A549 (cell line): Measurements from ENCODE around the gene ADCY6. TPM values are rescaled to one million over a fixed set of nuclear protein-coding genes. Genes with fewer than 3 reads are reported as not detected.

Source experiments
- ATAC-seq, 2 experiments: fragments of 200-7000 bp in 1 of 2; fragments of >200 bp in 1 of 2; cut with Nextera tagmentation in 1 of 2; cut with Tn5 transposase in 1 of 2; 3 replicates each; pipeline versions ENCODE4 v1.8.0 to v1.9.1; 2018 to 2020; ENCODE audit warnings: mild to moderate bottlenecking in 1 of 2, moderate library complexity in 1 of 2
- CTCF ChIA-PET: fragments of 300-600 bp; sonication (Branson Sonifier 250); formaldehyde crosslinking; extraction: SDS; loops from one replicate; lab custom pipeline; 2021; ENCODE audit warnings: antibody characterized with exemption, inconsistent platforms; lab: Yijun Ruan, JAX
- POLR2A ChIA-PET: fragments of 350-600 bp; formaldehyde crosslinking; extraction: SDS; loops from one replicate; lab custom pipeline; 2021; ENCODE audit warnings: antibody characterized with exemption, inconsistent platforms; lab: Yijun Ruan, JAX
- DNase-seq, 2 experiments: peaks; one replicate each; pipeline versions ENCODE4 v3.0.0 to v3.0.0-alpha.2; 2011 to 2016; ENCODE audit warnings: low read depth in 1 of 2, low spot score in 1 of 2
- FAIRE-seq: peaks from 2 replicates; lab custom pipeline; 2011; peaks lifted over from hg19 to GRCh38; lab: Jason Lieb, UNC
- H3K27ac ChIP-seq, 2 experiments: fragments of >200 bp; sonication (Bioruptor Twin); formaldehyde crosslinking; 3 replicates each; pipeline ENCODE4 v1.5.1; 2016 to 2017
- H3K4me1 ChIP-seq: fragments of >200 bp; sonication (Bioruptor Twin); formaldehyde crosslinking; 3 replicates; pipeline ENCODE4 v1.6.1; 2016
- H3K4me2 ChIP-seq: fragments of >200 bp; sonication (Bioruptor Twin); formaldehyde crosslinking; 3 replicates; pipeline ENCODE4 v1.6.1; 2016
- H3K4me3 ChIP-seq: fragments of >200 bp; sonication (Bioruptor Twin); formaldehyde crosslinking; 3 replicates; pipeline ENCODE4 v1.5.1; 2016
- H3K9me3 ChIP-seq: fragments of >200 bp; sonication (Bioruptor Twin); formaldehyde crosslinking; 3 replicates; pipeline ENCODE4 v1.6.1; 2016
- BHLHE40 ChIP-seq: IDR thresholded peaks from 2 replicates; pipeline ENCODE4 v1.6.1; 2012; ENCODE audit warnings: low read depth, low read length, inconsistent platforms
- CHD2 ChIP-seq: fragments of 150-350 bp; IDR thresholded peaks from 2 replicates; pipeline ENCODE4 v1.6.1; 2014; ENCODE audit warnings: low read length; ENCODE audit not compliant: partially characterized antibody
- CHD4 ChIP-seq: fragments of 200-600 bp; sonication (generic); IDR thresholded peaks from 2 replicates; pipeline ENCODE4 v1.6.1; 2016; ENCODE audit warnings: antibody characterized with exemption, mild to moderate bottlenecking, borderline replicate concordance
- EHF ChIP-seq: fragments of 250-450 bp; sonication (Bioruptor Pico); IDR thresholded peaks from 2 replicates; pipeline ENCODE4 v1.5.0; 2020; ENCODE audit warnings: mild to moderate bottlenecking
- FOSL2 ChIP-seq, 2 experiments: fragments of 450-650 bp in 1 of 2; fragments of >200 bp in 1 of 2; sonication (Bioruptor Twin) in 1 of 2; formaldehyde crosslinking; IDR thresholded peaks; 2 replicates each; pipeline versions ENCODE4 v1.5.0 to v1.6.1; 2016 to 2020; ENCODE audit warnings: mild to moderate bottlenecking in 1 of 2, moderate library complexity in 1 of 2
- HDAC2 ChIP-seq: fragments of 200-600 bp; sonication (generic); IDR thresholded peaks from 2 replicates; pipeline ENCODE4 v1.6.1; 2016
- HES2 ChIP-seq: fragments of >200 bp; sonication (Bioruptor Twin); formaldehyde crosslinking; IDR thresholded peaks from 2 replicates; pipeline ENCODE4 v1.6.1; 2016
- JUNB ChIP-seq: fragments of >200 bp; sonication (Bioruptor Twin); formaldehyde crosslinking; IDR thresholded peaks from 2 replicates; pipeline ENCODE4 v1.6.1; 2016
- MAZ ChIP-seq: fragments of 150-350 bp; IDR thresholded peaks from 2 replicates; pipeline ENCODE4 v1.6.1; 2014; ENCODE audit warnings: antibody characterized with exemption, low read depth, low read length, borderline replicate concordance
- NFE2L2 ChIP-seq: fragments of 150-350 bp; conservative IDR thresholded peaks from 2 replicates; pipeline ENCODE4 v1.6.1; 2014; ENCODE audit warnings: low read length
- PBX3 ChIP-seq: IDR thresholded peaks from 2 replicates; pipeline ENCODE4 v1.6.1; 2012
- POLR2AphosphoS2 ChIP-seq: conservative IDR thresholded peaks from 2 replicates; pipeline ENCODE4 v1.6.1; 2012; ENCODE audit warnings: low read length, improper control_type of control experiment, inconsistent platforms
- RARB ChIP-seq: fragments of 250-450 bp; sonication (Bioruptor Pico); IDR thresholded peaks from 2 replicates; pipeline ENCODE4 v1.8.0; 2021; ENCODE audit warnings: mild to moderate bottlenecking, moderate library complexity
- TFCP2L1 ChIP-seq: fragments of 250-450 bp; sonication (Bioruptor Pico); IDR thresholded peaks from 2 replicates; pipeline ENCODE4 v1.5.0; 2021; ENCODE audit warnings: mild to moderate bottlenecking
- ZC3H11A ChIP-seq: fragments of 450-650 bp; IDR thresholded peaks from 2 replicates; pipeline ENCODE4 v1.6.1; 2014; ENCODE audit warnings: antibody characterized with exemption, mild to moderate bottlenecking
- ZFP36 ChIP-seq: fragments of 450-650 bp; IDR thresholded peaks from 2 replicates; pipeline ENCODE4 v1.6.1; 2014; ENCODE audit warnings: borderline replicate concordance; ENCODE audit not compliant: partially characterized antibody
- ZNF302 ChIP-seq: fragments of 250-450 bp; sonication (Bioruptor Pico); IDR thresholded peaks from 2 replicates; pipeline ENCODE4 v1.9.0; 2021; ENCODE audit warnings: inconsistent platforms, mild to moderate bottlenecking, moderate library complexity
- ZSCAN20 ChIP-seq: fragments of 250-450 bp; sonication (Bioruptor Pico); IDR thresholded peaks from 2 replicates; pipeline ENCODE4 v1.8.0; 2022; ENCODE audit warnings: mild to moderate bottlenecking, moderate library complexity
- WGBS: methylation state at CpG from one replicate; pipeline ENCODE4 v1.1.6; 2017; ENCODE audit errors: missing lambda C conversion rate; 5-methylcytosine and 5-hydroxymethylcytosine counted together
- polyA plus RNA-seq, 4 experiments: library from polyadenylated mRNA; depleted of rRNA in 3 of 4; stranded (reverse); fragments of >200 nt; fragmentation: RNase III in 1 of 4; extraction: RNeasy Plus Mini Kit Qiagen cat#74134 plus additional on column Dnase treatment in 1 of 4; gene quantifications; 2 replicates in 3 of 4; 3 replicates in 1 of 4; pipeline ENCODE4 v1.2.3, GENCODE V29; 2011 to 2017
- TF ChIP-seq, protein P1 (sequence below): fragments of 450-650 bp; IDR thresholded peaks from 2 replicates; pipeline ENCODE4 v1.6.1; 2014; ENCODE audit warnings: antibody characterized with exemption
- TF ChIP-seq, protein P2 (sequence below): fragments of >200 bp; sonication (Bioruptor Twin); formaldehyde crosslinking; IDR thresholded peaks from 3 replicates; pipeline ENCODE4 v1.5.1; 2016

ADCY6 gene
- polyA plus RNA-seq, 2 of the 4 experiments (the other 2 are of a cell fraction): 16.3 to 20.8 TPM

- Histone ChIP-seq H3K4me2 (no peak overlapping the region; the same call in 2 of the 3 replicates), H3K4me3 (no peak overlapping the region), H3K4me1 (peaks cover 15% of the 10 kb centered on the region), H3K27ac (no peak overlapping the region), H3K9me3 (no peaks in the 10 kb centered on the region)
- FAIRE-seq (no peak), DNase-seq (no peak), ATAC-seq (0 out of 6 replicates have a peak, but pooled peaks of 1 of the 2 experiments have one; percentile 26)
- WGBS: 60% methylated on average over 3 of the region's 3 CpGs
- CTCF ChIA-PET: interaction anchor here (0.6 to 18.3 kb wide), 27 partner anchors 8 to 253 kb away, joined by 3 to 265 read pairs (median 5); partner anchors contain the start of genes CACNB3 and KANSL2
- TF ChIP-seq, protein P1, sequence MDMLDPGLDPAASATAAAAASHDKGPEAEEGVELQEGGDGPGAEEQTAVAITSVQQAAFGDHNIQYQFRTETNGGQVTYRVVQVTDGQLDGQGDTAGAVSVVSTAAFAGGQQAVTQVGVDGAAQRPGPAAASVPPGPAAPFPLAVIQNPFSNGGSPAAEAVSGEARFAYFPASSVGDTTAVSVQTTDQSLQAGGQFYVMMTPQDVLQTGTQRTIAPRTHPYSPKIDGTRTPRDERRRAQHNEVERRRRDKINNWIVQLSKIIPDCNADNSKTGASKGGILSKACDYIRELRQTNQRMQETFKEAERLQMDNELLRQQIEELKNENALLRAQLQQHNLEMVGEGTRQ: no peak
- TF ChIP-seq MAZ (no peak), ZFP36 (no peak), CHD2 (no peak), CHD4 (no peak)
- POLR2A ChIA-PET: no interaction called here
These were observed 6.0 kb upstream of the ADCY6 start for GRCh38 chr12:48794870-48795269.

GRCh38 chr12:48793696-48794095 is 4.8 kb upstream of the ADCY6 start:
- 92% methylated on average over 3 of the region's 3 CpGs for WGBS
- no peak for ATAC-seq

GRCh38 chr12:48789858-48790326 is 1.0 kb upstream of the ADCY6 start:
- Histone ChIP-seq H3K4me2 (peak overlapping the region; percentile 93), H3K4me1 (peaks cover 25% of the 10 kb centered on the region), H3K27ac (peak overlapping the region; percentile 97 to 99), H3K9me3 (no peaks in the 10 kb centered on the region), H3K4me3 (peak overlapping the region; percentile 97)
- CTCF ChIA-PET: interaction anchor here (0.6 to 18.3 kb wide), 6 partner anchors 10 to 77 kb away, joined by 3 to 225 read pairs (median 6); partner anchors contain the start of gene CACNB3
- FAIRE-seq: no peak
- DNase-seq: no peak
- 14% methylated on average over 4 of the region's 4 CpGs for WGBS
- TF ChIP-seq RARB (CRISPR knock-in tag) (no peak), HES2 (no peak), ZC3H11A (no peak), ZNF302 (no peak), PBX3 (no peak), BHLHE40 (no peak), JUNB (no peak), MAZ (no peak), EHF (CRISPR knock-in tag) (no peak), POLR2AphosphoS2 (no peak), HDAC2 (no peak), CHD2 (no peak), NFE2L2 (no peak), TFCP2L1 (no peak)
- TF ChIP-seq, protein P1: no peak
- TF ChIP-seq, protein P2, sequence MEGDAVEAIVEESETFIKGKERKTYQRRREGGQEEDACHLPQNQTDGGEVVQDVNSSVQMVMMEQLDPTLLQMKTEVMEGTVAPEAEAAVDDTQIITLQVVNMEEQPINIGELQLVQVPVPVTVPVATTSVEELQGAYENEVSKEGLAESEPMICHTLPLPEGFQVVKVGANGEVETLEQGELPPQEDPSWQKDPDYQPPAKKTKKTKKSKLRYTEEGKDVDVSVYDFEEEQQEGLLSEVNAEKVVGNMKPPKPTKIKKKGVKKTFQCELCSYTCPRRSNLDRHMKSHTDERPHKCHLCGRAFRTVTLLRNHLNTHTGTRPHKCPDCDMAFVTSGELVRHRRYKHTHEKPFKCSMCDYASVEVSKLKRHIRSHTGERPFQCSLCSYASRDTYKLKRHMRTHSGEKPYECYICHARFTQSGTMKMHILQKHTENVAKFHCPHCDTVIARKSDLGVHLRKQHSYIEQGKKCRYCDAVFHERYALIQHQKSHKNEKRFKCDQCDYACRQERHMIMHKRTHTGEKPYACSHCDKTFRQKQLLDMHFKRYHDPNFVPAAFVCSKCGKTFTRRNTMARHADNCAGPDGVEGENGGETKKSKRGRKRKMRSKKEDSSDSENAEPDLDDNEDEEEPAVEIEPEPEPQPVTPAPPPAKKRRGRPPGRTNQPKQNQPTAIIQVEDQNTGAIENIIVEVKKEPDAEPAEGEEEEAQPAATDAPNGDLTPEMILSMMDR: no peak
- ATAC-seq: no peak
- POLR2A ChIA-PET: interaction anchor here (1.2 to 1.3 kb wide), 2 partner anchors 9 to 12 kb away, joined by 3 to 7 read pairs; no protein-coding TSS in a partner anchor

More at GRCh38 chr12:48793696-48794095, 4.8 kb upstream of the ADCY6 start:
- ChIA-PET POLR2A (interaction anchor here (0.8 kb wide), 1 partner anchor 40 kb away, joined by 4 read pairs; no protein-coding TSS in a partner anchor), CTCF (interaction anchor here (0.7 to 18.3 kb wide), 7 partner anchors 12 to 57 kb away, joined by 3 to 265 read pairs (median 21); partner anchors contain the start of gene CACNB3)
- Histone ChIP-seq H3K4me1 (peaks cover 18% of the 10 kb centered on the region), H3K27ac (no peak overlapping the region), H3K4me2 (no peak overlapping the region), H3K4me3 (no peak overlapping the region)
- DNase-seq (no peak), FAIRE-seq (no peak)
- TF ChIP-seq ZC3H11A: peak; percentile 71
- TF ChIP-seq FOSL2 (IDR thresholded peaks at IDR 0.05): no peak
- TF ChIP-seq FOSL2 (CRISPR knock-in tag; IDR thresholded peaks at IDR 0.05): no peak
- TF ChIP-seq ZSCAN20 (CRISPR knock-in tag): no peak
- TF ChIP-seq, all 56 proteins: peak for 1
- H3K9me3 ChIP-seq: no peaks in the 10 kb centered on the region
